BJ (cell line): ENCODE data around the gene IGFALS. TPM values are rescaled to one million over a fixed set of nuclear protein-coding genes. Genes with fewer than 3 reads are reported as not detected.
A peak's percentile ranks its signal among the peaks of the same experiment; 100 is the strongest.

Experiments
- CTCF ChIA-PET: fragments of 350-600 bp; formaldehyde crosslinking; extraction: SDS; loops from one replicate; lab custom pipeline; 2021; ENCODE audit warnings: antibody characterized with exemption, inconsistent platforms; lab: Yijun Ruan, JAX
- POLR2A ChIA-PET: fragments of 300-600 bp; sonication (Branson Sonifier 250); formaldehyde crosslinking; extraction: SDS; loops from one replicate; lab custom pipeline; 2021; ENCODE audit warnings: antibody characterized with exemption; lab: Charles Lee
- DNase-seq: peaks from one replicate; pipeline ENCODE4 v3.0.0-alpha.2; 2011; ENCODE audit warnings: low read depth
- H3K27me3 ChIP-seq: 2 replicates; pipeline ENCODE4 v1.6.0; 2011; ENCODE audit warnings: low read length; ENCODE audit not compliant: control insufficient read depth, insufficient read depth
- H3K36me3 ChIP-seq: 2 replicates; pipeline ENCODE4 v1.5.1; 2011; ENCODE audit warnings: low read length; ENCODE audit not compliant: control insufficient read depth, insufficient read depth
- H3K4me3 ChIP-seq: 2 replicates; pipeline ENCODE4 v1.5.1; 2011; ENCODE audit warnings: low read depth, mild to moderate bottlenecking, control low read depth, low read length
- CTCF ChIP-seq: IDR thresholded peaks from 2 replicates; pipeline ENCODE4 v1.5.1; 2011; ENCODE audit warnings: low read depth, mild to moderate bottlenecking, control low read depth, inconsistent platforms, low read length, moderate library complexity; ENCODE audit not compliant: insufficient read depth
- polyA plus RNA-seq: library from polyadenylated mRNA; depleted of rRNA; stranded (reverse); fragments of >200 nt; gene quantifications from 2 replicates; pipeline ENCODE4 v1.2.3, GENCODE V29; 2011

The IGFALS gene
- polyA plus RNA-seq, 1 experiment, result not detected

- no peak for TF ChIP-seq CTCF
- ChIA-PET POLR2A (interaction anchor here (0.6 kb wide), 1 partner anchor 12 kb away, joined by 3 read pairs; the partner anchor contains the start of gene NUBP2), CTCF (interaction anchor here (1.8 kb wide), 1 partner anchor 11 kb away, joined by 5 read pairs; the partner anchor contains the start of genes NUBP2 and SPSB3)
- no peaks in the 10 kb centered on the region for H3K27me3 ChIP-seq
- H3K36me3 ChIP-seq, result peaks cover 30% of the 10 kb centered on the region
- peak within 1 kb of the TSS; percentile 92 for H3K4me3 ChIP-seq
- DNase-seq, result no peak
These were observed 22.2 kb downstream of the IGFALS start, which contains the start of gene NME3 for GRCh38 chr16:1771188-1771863. Gene NME3 (minus strand): TSS chr16:1771543. CDS start chr16:1771534, 9 bp downstream.

GRCh38 chr16:1770328-1771187 lies 22.9 kb downstream of the IGFALS start:
- no peak for DNase-seq
- peak overlapping the region; percentile 92 for H3K4me3 ChIP-seq
- ChIA-PET POLR2A (interaction anchor here (0.6 kb wide), 1 partner anchor 12 kb away, joined by 3 read pairs; the partner anchor contains the start of gene NUBP2), CTCF (interaction anchor here (1.3 to 1.8 kb wide), 2 partner anchors 61 to 64 kb away, joined by 3 to 4 read pairs; partner anchors contain the start of gene MAPK8IP3)
- H3K27me3 ChIP-seq, result no peaks in the 10 kb centered on the region
- TF ChIP-seq CTCF, result no peak
- H3K36me3 ChIP-seq, result peaks cover 30% of the 10 kb centered on the region

- CTCF ChIA-PET, result interaction anchor here (0.7 to 1.8 kb wide), 4 partner anchors 43 to 160 kb away, joined by 3 to 4 read pairs (median 3); partner anchors contain the start of gene MAPK8IP3
- no peaks in the 10 kb centered on the region for H3K27me3 ChIP-seq
- H3K4me3 ChIP-seq, result no peak overlapping the region
- DNase-seq, result no peak
- POLR2A ChIA-PET, result no interaction called here
- TF ChIP-seq CTCF, result no peak
- H3K36me3 ChIP-seq, result peaks cover 35% of the 10 kb centered on the region
These were observed 23.9 kb downstream of the IGFALS start for GRCh38 chr16:1769402-1770300.

DNA sequence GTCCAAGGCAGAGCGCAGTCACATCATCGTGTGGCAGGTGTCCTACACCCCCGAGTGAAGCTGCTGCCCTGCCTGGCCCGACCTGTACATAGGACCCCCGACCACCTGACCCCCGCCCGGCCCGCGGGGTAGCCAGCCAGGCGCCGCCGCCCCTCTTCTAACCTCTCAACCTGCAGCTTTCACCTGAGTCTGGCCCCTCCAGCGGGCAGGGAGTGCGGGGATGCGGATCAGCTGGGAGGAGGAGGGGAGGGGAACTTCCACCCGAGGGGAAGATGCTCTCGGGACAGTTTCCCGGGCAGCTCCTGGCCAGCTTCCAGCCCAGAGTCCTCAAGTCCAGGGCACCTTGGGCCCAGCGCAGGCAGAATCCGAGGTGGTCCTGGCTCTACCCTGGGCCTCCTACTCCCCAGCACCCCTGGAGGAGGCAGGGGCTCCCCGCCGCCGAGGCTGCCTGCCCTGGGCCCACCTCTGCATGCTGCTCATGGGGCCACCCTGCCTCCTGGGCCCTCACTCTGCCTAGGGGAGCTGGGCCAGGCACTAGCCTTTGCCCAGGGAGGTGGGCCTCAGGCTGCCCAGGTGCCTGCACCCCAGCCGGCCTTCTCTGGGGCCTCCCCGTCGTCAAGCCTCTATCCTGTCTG lies 24.6 kb downstream of the IGFALS start:
- no peak overlapping the region for H3K4me3 ChIP-seq
- no peak for DNase-seq
- H3K36me3 ChIP-seq, result peaks cover 38% of the 10 kb centered on the region
- no peaks in the 10 kb centered on the region for H3K27me3 ChIP-seq
- ChIA-PET CTCF (interaction anchor here (0.7 to 1.8 kb wide), 4 partner anchors 44 to 161 kb away, joined by 3 to 4 read pairs (median 4); partner anchors contain the start of gene MAPK8IP3), POLR2A (no interaction called here)
- no peak for TF ChIP-seq CTCF
